SK-N-SH (cell line): ENCODE data around the gene NLN. TPM values are rescaled to one million over a fixed set of nuclear protein-coding genes. Genes with fewer than 3 reads are reported as not detected.
"Not testable (repeated sequence)": the region's sequence is repeated elsewhere in the genome, so short reads cannot be mapped to it uniquely, and the experiment has no call there.

Source experiments
- CTCF ChIA-PET: fragments of 300-600, 350-600 bp; formaldehyde crosslinking; extraction: SDS; loops from one replicate; lab custom pipeline; 2021; lab: Yijun Ruan, JAX
- POLR2A ChIA-PET: fragments of 350-600 bp; sonication (Branson Sonifier 250); formaldehyde crosslinking; extraction: SDS; loops from one replicate; lab custom pipeline; 2020; ENCODE audit warnings: antibody characterized with exemption, inconsistent platforms; lab: Yijun Ruan, JAX
- DNase-seq: peaks from one replicate; pipeline ENCODE4 v3.0.0; 2012
- H2AFZ ChIP-seq: fragments of 200-600 bp; sonication (generic); 2 replicates; pipeline ENCODE4 v1.8.1; 2016; ENCODE audit warnings: antibody characterized with exemption, mild to moderate bottlenecking, low read depth
- H3F3A ChIP-seq: fragments of 200-600 bp; sonication (generic); replicated peaks from 2 replicates; pipeline ENCODE3; 2016; ENCODE audit warnings: antibody characterized with exemption, mild to moderate bottlenecking; ENCODE audit not compliant: insufficient read depth
- H3K27ac ChIP-seq, 2 experiments: fragments of 200-500 bp in 1 of 2; fragments of 200-600 bp in 1 of 2; sonication (Bioruptor generic) in 1 of 2; sonication (generic), shearing (Covaris generic) in 1 of 2; 2 replicates each; pipeline versions ENCODE4 v1.5.1 to v1.6.1; 2014 to 2016; ENCODE audit warnings: low read depth in 2 of 2, inconsistent platforms in 1 of 2, low read length in 1 of 2, mild to moderate bottlenecking in 1 of 2, mixed read lengths in 1 of 2
- H3K27me3 ChIP-seq: fragments of 200-600 bp; sonication (generic), shearing (Covaris generic); 2 replicates; pipeline ENCODE4 v1.6.1; 2016; ENCODE audit warnings: mixed run types; ENCODE audit not compliant: insufficient read depth
- H3K36me3 ChIP-seq, 2 experiments: fragments of 200-500 bp in 1 of 2; fragments of 200-600 bp in 1 of 2; sonication (Bioruptor generic) in 1 of 2; sonication (generic) in 1 of 2; replicated peaks in 1 of 2; 2 replicates each; pipeline versions ENCODE3 to v1.5.1; 2014 to 2016; ENCODE audit warnings: low read length in 1 of 2, mild to moderate bottlenecking in 1 of 2; ENCODE audit not compliant: insufficient read depth in 2 of 2, control insufficient read depth in 1 of 2
- H3K4me1 ChIP-seq, 2 experiments: fragments of 200-500 bp in 1 of 2; fragments of 200-600 bp in 1 of 2; sonication (Bioruptor generic) in 1 of 2; sonication (generic), shearing (Covaris generic) in 1 of 2; 2 replicates each; pipeline versions ENCODE4 v1.5.1 to v1.6.1; 2014 to 2016; ENCODE audit warnings: low read depth in 1 of 2, low read length in 1 of 2, mixed run types in 1 of 2; ENCODE audit not compliant: insufficient read depth in 2 of 2, control insufficient read depth in 1 of 2
- H3K4me2 ChIP-seq: fragments of 200-600 bp; sonication (generic), shearing (Covaris generic); 2 replicates; pipeline ENCODE4 v1.6.1; 2017; ENCODE audit warnings: mixed run types
- H3K4me3 ChIP-seq, 2 experiments: fragments of 200-500 bp in 1 of 2; fragments of 200-600 bp in 1 of 2; sonication (Bioruptor generic) in 1 of 2; sonication (generic), shearing (Covaris generic) in 1 of 2; 2 replicates each; pipeline versions ENCODE4 v1.5.1 to v1.8.1; 2014 to 2016; ENCODE audit warnings: low read depth in 2 of 2, inconsistent platforms in 1 of 2, low read length in 1 of 2, mild to moderate bottlenecking in 1 of 2, mixed read lengths in 1 of 2, moderate library complexity in 1 of 2
- H3K79me2 ChIP-seq: fragments of 200-600 bp; sonication (generic); 2 replicates; pipeline ENCODE4 v1.8.1; 2017; ENCODE audit warnings: mild to moderate bottlenecking; ENCODE audit not compliant: insufficient read depth
- H3K9ac ChIP-seq: fragments of 200-600 bp; sonication (generic); 2 replicates; pipeline ENCODE4 v1.6.1; 2017; ENCODE audit warnings: mixed run types
- H3K9me2 ChIP-seq: fragments of 200-600 bp; sonication (generic); 2 replicates; pipeline ENCODE4 v1.6.1; 2017; ENCODE audit warnings: mixed run types
- H3K9me3 ChIP-seq: fragments of 200-600 bp; sonication (generic); 2 replicates; pipeline ENCODE4 v1.6.1; 2017; ENCODE audit warnings: mixed run types, mild to moderate bottlenecking, moderate library complexity
- H4K20me1 ChIP-seq: fragments of 200-600 bp; sonication (generic); 2 replicates; pipeline ENCODE4 v1.6.1; 2017; ENCODE audit warnings: mild to moderate bottlenecking, mixed run types; ENCODE audit not compliant: insufficient read depth
- CHD2 ChIP-seq: fragments of 150-350 bp; IDR thresholded peaks from 2 replicates; pipeline ENCODE4 v1.6.1; 2018; ENCODE audit warnings: low read length; ENCODE audit not compliant: partially characterized antibody
- ELF1 ChIP-seq: IDR thresholded peaks from 2 replicates; pipeline ENCODE4 v1.4.0; 2012
- FOXJ3 ChIP-seq: sonication (generic); formaldehyde crosslinking; IDR thresholded peaks from 2 replicates; pipeline ENCODE4 v1.5.1; 2020; ENCODE audit warnings: mild to moderate bottlenecking, missing genetic modification reagents
- FOXM1 ChIP-seq: IDR thresholded peaks from 2 replicates; pipeline ENCODE4 v1.4.0; 2012; ENCODE audit warnings: low read depth, mild to moderate bottlenecking
- JUND ChIP-seq: IDR thresholded peaks from 2 replicates; pipeline ENCODE4 v1.4.0; 2012
- PBX3 ChIP-seq: IDR thresholded peaks from 2 replicates; pipeline ENCODE4; 2012
- POLR2AphosphoS5 ChIP-seq: IDR thresholded peaks from 2 replicates; pipeline ENCODE4 v1.6.1; 2012; ENCODE audit warnings: low read depth, low read length
- RAD21 ChIP-seq: IDR thresholded peaks from 2 replicates; pipeline ENCODE4 v1.6.1; 2012; ENCODE audit warnings: mild to moderate bottlenecking, low read length
- RCOR1 ChIP-seq: fragments of 150-350 bp; IDR thresholded peaks from 2 replicates; pipeline ENCODE4 v1.6.1; 2017; ENCODE audit warnings: antibody characterized with exemption, low read length
- REST ChIP-seq: IDR thresholded peaks from 2 replicates; pipeline ENCODE4 v1.6.1; 2012; ENCODE audit warnings: mild to moderate bottlenecking, low read depth, low read length, moderate library complexity
- SIN3A ChIP-seq: IDR thresholded peaks from 2 replicates; pipeline ENCODE4 v1.6.1; 2012; ENCODE audit warnings: low read depth, mild to moderate bottlenecking, low read length, moderate library complexity, borderline replicate concordance
- SMC3 ChIP-seq: IDR thresholded peaks from 2 replicates; pipeline ENCODE4 v1.6.1; 2012; ENCODE audit warnings: low read depth, low read length, improper control_type of control experiment
- TAF1 ChIP-seq: IDR thresholded peaks from 2 replicates; pipeline ENCODE4 v1.6.1; 2012; ENCODE audit warnings: low read depth, mild to moderate bottlenecking, low read length, moderate library complexity, borderline replicate concordance
- USF2 ChIP-seq: fragments of 150-350 bp; IDR thresholded peaks from 2 replicates; pipeline ENCODE4 v1.6.1; 2017; ENCODE audit warnings: antibody characterized with exemption, low read length, low read depth, borderline replicate concordance
- YY1 ChIP-seq: IDR thresholded peaks from 2 replicates; pipeline ENCODE4 v1.4.0; 2012; ENCODE audit warnings: low read depth, mild to moderate bottlenecking
- WGBS: methylation state at CpG from one replicate; pipeline ENCODE4 v1.1.6; 2017; ENCODE audit warnings: low lambda C conversion rate; 5-methylcytosine and 5-hydroxymethylcytosine counted together
- polyA plus RNA-seq, 3 experiments: library from polyadenylated mRNA; depleted of rRNA; stranded (reverse); fragments of >200 nt; gene quantifications; 2 replicates each; pipeline ENCODE4 v1.2.3, GENCODE V29; 2012

Gene NLN
- polyA plus RNA-seq, 1 of the 3 experiments (the other 2 are of a cell fraction), result 17.1 TPM

- DNase-seq, result no peak
- peaks cover 69% of the 10 kb centered on the region for H3K79me2 ChIP-seq
- WGBS, result 95% methylated on average over 2 of the region's 2 CpGs
Measured at GRCh38 chr5:65730910-65731309, 8.9 kb downstream of the NLN start.

GRCh38 chr5:65732046-65732445 is 10.0 kb downstream of the NLN start:
- H2AFZ ChIP-seq, CTCF ChIA-PET, H3K9ac ChIP-seq, H3K4me3 ChIP-seq, H3F3A ChIP-seq, H3K4me2 ChIP-seq, POLR2A ChIA-PET, H3K27me3 ChIP-seq, H3K4me1 ChIP-seq, H3K27ac ChIP-seq, H3K36me3 ChIP-seq, H3K9me3 ChIP-seq, DNase-seq, H3K9me2 ChIP-seq: not testable (repeated sequence)
- WGBS, result 94% methylated on average over 3 of the region's 3 CpGs
- peaks cover 69% of the 10 kb centered on the region for H3K79me2 ChIP-seq
- peaks cover 12% of the 10 kb centered on the region; the same call in 1 of the 2 replicates for H4K20me1 ChIP-seq

More at GRCh38 chr5:65730910-65731309, 8.9 kb downstream of the NLN start:
- H3K9ac ChIP-seq, result no peak overlapping the region
- H3K27me3 ChIP-seq, result no peaks in the 10 kb centered on the region
- peaks cover 7% of the 10 kb centered on the region for H3F3A ChIP-seq
- H3K4me1 ChIP-seq, result peaks cover 3 to 11% of the 10 kb centered on the region in 2 experiments; a peak in 2 of 4 replicates
- POLR2A ChIA-PET, result no interaction called here
- TF ChIP-seq USF2 (no peak), RCOR1 (no peak), CHD2 (no peak), REST (no peak), JUND (no peak), FOXJ3 (CRISPR knock-in tag) (no peak), TAF1 (no peak), YY1 (no peak), PBX3 (no peak), SMC3 (no peak), ELF1 (no peak), SIN3A (no peak), FOXM1 (no peak), POLR2AphosphoS5 (no peak), RAD21 (no peak)
- H4K20me1 ChIP-seq, result peaks cover 12% of the 10 kb centered on the region; the same call in 1 of the 2 replicates
- no peak overlapping the region for H2AFZ ChIP-seq
- H3K27ac ChIP-seq, result no peak overlapping the region
- no peaks in the 10 kb centered on the region for H3K9me2 ChIP-seq
- no peak overlapping the region for H3K4me3 ChIP-seq
- CTCF ChIA-PET, result no interaction called here
- H3K4me2 ChIP-seq, result no peak overlapping the region
- peaks cover 0 to 6% of the 10 kb centered on the region in 2 experiments for H3K36me3 ChIP-seq
- H3K9me3 ChIP-seq, result no peaks in the 10 kb centered on the region

GRCh38 chr5:65734196-65734775 is 12.3 kb downstream of the NLN start:
- DNase-seq, CTCF ChIA-PET, POLR2A ChIA-PET, H3K27ac ChIP-seq, H3K4me1 ChIP-seq, H3K9ac ChIP-seq, H2AFZ ChIP-seq, H3K4me3 ChIP-seq, H3K36me3 ChIP-seq, H3K27me3 ChIP-seq, H4K20me1 ChIP-seq, H3K9me3 ChIP-seq, H3F3A ChIP-seq, H3K9me2 ChIP-seq, H3K4me2 ChIP-seq: not testable (repeated sequence)
- 98% methylated on average over 7 of the region's 7 CpGs for WGBS
- peaks cover 70% of the 10 kb centered on the region for H3K79me2 ChIP-seq
